ENCODE data around the gene PIGA. TPM values are rescaled to one million over a fixed set of nuclear protein-coding genes. Genes with fewer than 3 reads are reported as not detected.

Gene PIGA
- total and polyA plus RNA-seq, 3 donors from 2014 or later = 8.1 to 17.0 (median 13.0) TPM

DNA sequence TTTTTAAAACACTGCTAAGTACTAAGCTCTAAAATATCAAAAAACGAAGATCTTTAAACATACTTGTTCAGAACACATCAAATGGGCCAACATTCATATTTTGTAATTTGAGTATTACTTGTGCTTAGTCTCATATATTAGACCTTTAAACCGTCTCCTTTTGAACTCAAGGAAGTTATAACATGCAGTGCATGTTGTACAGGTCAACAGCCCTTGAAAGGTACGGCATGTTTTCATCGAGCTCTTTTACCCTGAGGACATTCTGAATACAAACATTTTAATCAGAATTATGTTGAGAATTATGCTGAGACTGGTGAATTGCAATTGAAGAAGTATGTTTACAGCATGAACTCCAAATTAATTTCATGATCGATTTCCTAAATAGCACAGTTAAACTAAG lies 12.9 kb downstream of the PIGA start:
- 94 to 96% methylated on average over 5 of the region's 5 CpGs for WGBS, 2 donors
- no peak for DNase-seq
- TF ChIP-seq, protein P1, sequence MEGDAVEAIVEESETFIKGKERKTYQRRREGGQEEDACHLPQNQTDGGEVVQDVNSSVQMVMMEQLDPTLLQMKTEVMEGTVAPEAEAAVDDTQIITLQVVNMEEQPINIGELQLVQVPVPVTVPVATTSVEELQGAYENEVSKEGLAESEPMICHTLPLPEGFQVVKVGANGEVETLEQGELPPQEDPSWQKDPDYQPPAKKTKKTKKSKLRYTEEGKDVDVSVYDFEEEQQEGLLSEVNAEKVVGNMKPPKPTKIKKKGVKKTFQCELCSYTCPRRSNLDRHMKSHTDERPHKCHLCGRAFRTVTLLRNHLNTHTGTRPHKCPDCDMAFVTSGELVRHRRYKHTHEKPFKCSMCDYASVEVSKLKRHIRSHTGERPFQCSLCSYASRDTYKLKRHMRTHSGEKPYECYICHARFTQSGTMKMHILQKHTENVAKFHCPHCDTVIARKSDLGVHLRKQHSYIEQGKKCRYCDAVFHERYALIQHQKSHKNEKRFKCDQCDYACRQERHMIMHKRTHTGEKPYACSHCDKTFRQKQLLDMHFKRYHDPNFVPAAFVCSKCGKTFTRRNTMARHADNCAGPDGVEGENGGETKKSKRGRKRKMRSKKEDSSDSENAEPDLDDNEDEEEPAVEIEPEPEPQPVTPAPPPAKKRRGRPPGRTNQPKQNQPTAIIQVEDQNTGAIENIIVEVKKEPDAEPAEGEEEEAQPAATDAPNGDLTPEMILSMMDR (IDR thresholded peaks at IDR 0.05) = no peak
- no peak for TF ChIP-seq POLR2A (IDR thresholded peaks at IDR 0.05)
- H3K27ac ChIP-seq = no peak overlapping the region
- no peaks in the 10 kb centered on the region for H3K27me3 ChIP-seq
- intact Hi-C loops (cut with DNase I; ENCODE audit: low total_unique reads) = no loop called here
- H3K36me3 ChIP-seq (ENCODE audit: low read depth, missing control alignments) = no peaks in the 10 kb centered on the region
- no peaks in the 10 kb centered on the region for H3K9me3 ChIP-seq
- H3K4me1 ChIP-seq = no peaks in the 10 kb centered on the region
- H3K4me3 ChIP-seq = no peak overlapping the region

DNA sequence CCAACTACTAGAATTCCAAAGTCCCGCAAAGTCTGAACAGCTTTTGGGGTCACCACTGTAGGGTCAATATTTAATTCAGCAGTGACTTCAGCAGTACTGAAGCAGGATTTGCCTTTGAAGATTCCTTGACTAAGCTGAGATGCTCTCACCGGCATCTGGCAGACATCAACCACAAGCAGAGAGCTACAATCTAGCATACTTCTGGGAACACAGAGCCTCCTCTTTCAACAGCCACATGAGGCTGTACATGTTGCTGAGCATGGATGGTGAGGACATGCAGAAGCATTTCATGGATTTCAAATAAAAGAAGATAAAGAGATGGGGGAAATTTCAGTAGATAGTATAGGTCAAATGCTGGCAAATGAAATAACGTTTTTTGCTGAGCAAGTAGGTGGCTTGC lies 13.3 kb downstream of the PIGA start:
- no peak overlapping the region for H3K27ac ChIP-seq
- no peaks in the 10 kb centered on the region for H3K9me3 ChIP-seq
- WGBS, 2 donors = 69 to 76% methylated on average over 3 of the region's 3 CpGs
- intact Hi-C loops (cut with DNase I; ENCODE audit: low total_unique reads) = no loop called here
- no peaks in the 10 kb centered on the region for H3K4me1 ChIP-seq
- H3K27me3 ChIP-seq = no peaks in the 10 kb centered on the region
- TF ChIP-seq, protein P1 (IDR thresholded peaks at IDR 0.05) = no peak
- no peak for TF ChIP-seq POLR2A (IDR thresholded peaks at IDR 0.05)
- H3K36me3 ChIP-seq (ENCODE audit: low read depth, missing control alignments) = no peaks in the 10 kb centered on the region
- no peak for DNase-seq
- H3K4me3 ChIP-seq = no peak overlapping the region

DNA sequence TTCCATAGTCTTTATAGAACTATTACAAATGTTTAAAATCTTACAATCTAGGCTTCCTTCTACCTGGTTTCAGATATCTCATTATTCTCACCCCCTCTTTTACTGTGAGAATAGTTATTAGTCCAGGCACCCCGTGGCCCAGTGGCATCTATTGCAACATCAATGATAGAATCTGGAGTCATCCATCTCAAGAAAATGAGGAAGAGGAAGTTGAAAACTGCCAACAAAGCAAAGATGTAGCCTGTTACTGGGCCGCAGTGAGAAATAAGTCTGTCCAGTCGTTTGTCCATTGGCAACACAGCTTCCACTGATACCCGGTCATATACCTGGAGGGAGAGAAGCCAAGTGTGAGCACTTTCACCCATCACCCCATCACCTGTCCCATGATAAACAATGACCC lies 13.9 kb downstream of the PIGA start:
- TF ChIP-seq, protein P1 (IDR thresholded peaks at IDR 0.05) = no peak
- TF ChIP-seq POLR2A (IDR thresholded peaks at IDR 0.05) = no peak
- Histone ChIP-seq H3K36me3 (ENCODE audit: low read depth, missing control alignments) (no peaks in the 10 kb centered on the region), H3K27me3 (no peaks in the 10 kb centered on the region), H3K4me1 (no peaks in the 10 kb centered on the region), H3K27ac (no peak overlapping the region), H3K4me3 (no peak overlapping the region), H3K9me3 (no peaks in the 10 kb centered on the region)
- 84% methylated on average over 4 of the region's 4 CpGs for WGBS, 2 donors
- DNase-seq = no peak
- intact Hi-C loops (cut with DNase I; ENCODE audit: low total_unique reads) = no loop called here

DNA sequence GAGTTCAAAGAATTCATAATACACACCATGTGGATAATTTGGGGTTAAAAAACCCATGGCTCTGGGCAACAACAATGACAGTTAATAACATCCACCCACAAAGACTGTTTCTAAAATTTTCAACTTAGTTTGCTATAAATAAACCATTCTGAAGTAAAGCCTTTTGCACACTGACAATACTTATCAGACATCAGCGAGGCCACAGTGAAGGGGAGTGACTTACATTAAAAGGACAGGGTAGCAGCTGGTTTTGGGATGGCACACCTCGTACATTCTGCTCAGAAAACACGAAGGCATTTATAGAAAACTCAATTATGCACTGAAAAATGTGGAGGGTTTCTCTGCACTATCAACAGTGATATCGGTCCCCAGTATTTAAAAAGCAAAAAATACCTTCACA lies 15.0 kb downstream of the PIGA start:
- WGBS, 2 donors = 64 to 72% methylated on average over 4 of the region's 4 CpGs
- no peak overlapping the region for H3K27ac ChIP-seq
- H3K27me3 ChIP-seq = no peaks in the 10 kb centered on the region
- no peaks in the 10 kb centered on the region for H3K36me3 ChIP-seq (ENCODE audit: low read depth, missing control alignments)
- TF ChIP-seq, protein P1 (IDR thresholded peaks at IDR 0.05) = no peak
- TF ChIP-seq POLR2A (IDR thresholded peaks at IDR 0.05) = no peak
- H3K4me1 ChIP-seq = no peaks in the 10 kb centered on the region
- H3K9me3 ChIP-seq = no peaks in the 10 kb centered on the region
- H3K4me3 ChIP-seq = no peak overlapping the region
- intact Hi-C loops (cut with DNase I; ENCODE audit: low total_unique reads) = no loop called here
- no peak for DNase-seq

GRCh38 chrX:15319075-15319474 lies 16.2 kb downstream of the PIGA start:
- no peaks in the 10 kb centered on the region for H3K36me3 ChIP-seq (ENCODE audit: low read depth, missing control alignments)
- H3K4me3 ChIP-seq = no peak overlapping the region
- H3K9me3 ChIP-seq = no peaks in the 10 kb centered on the region
- WGBS, 2 donors = 80 to 83% methylated on average over 4 of the region's 4 CpGs
- no peaks in the 10 kb centered on the region for H3K27me3 ChIP-seq
- intact Hi-C loops (cut with DNase I; ENCODE audit: low total_unique reads) = no loop called here
- DNase-seq = no peak
- H3K4me1 ChIP-seq = no peaks in the 10 kb centered on the region
- TF ChIP-seq POLR2A (IDR thresholded peaks at IDR 0.05) = no peak
- TF ChIP-seq, protein P1 (IDR thresholded peaks at IDR 0.05) = no peak
- no peak overlapping the region for H3K27ac ChIP-seq
